ENCODE data around the gene PRSS2.

- no peak for TF ChIP-seq CTCF (conservative IDR thresholded peaks at IDR 0.05; ENCODE audit: low read depth, low read length)
- no peak for TF ChIP-seq EZH2 (IDR thresholded peaks at IDR 0.05; ENCODE audit: borderline replicate concordance, low read depth, low read length, poor library complexity, severe bottlenecking)
Observed at GRCh38 chr7:142771353-142771723, 568 bp downstream of the PRSS2 start.
